ENCODE data around the gene MAGI3. TPM values are rescaled to one million over a fixed set of nuclear protein-coding genes. Genes with fewer than 3 reads are reported as not detected.
"Not testable (repeated sequence)": the region's sequence is repeated elsewhere in the genome, so short reads cannot be mapped to it uniquely, and the experiment has no call there.

The MAGI3 gene
- total RNA-seq, 2 donors from 2014 or later = 8.0 to 11.2 TPM

GRCh38 chr1:113438505-113439276 is 48.4 kb downstream of the MAGI3 start:
- H3K4me1 Mint-ChIP-seq = peaks cover 19% of the 10 kb centered on the region
- H3K4me3 Mint-ChIP-seq = no peak overlapping the region
- no peaks in the 10 kb centered on the region for H3K9me3 ChIP-seq (ENCODE audit: control insufficient read depth, low read length, poor library complexity, severe bottlenecking)
- H3K27me3 Mint-ChIP-seq = no peaks in the 10 kb centered on the region
- H3K27ac Mint-ChIP-seq = no peak overlapping the region
- DNase-seq (no peak), ATAC-seq (no peak)
- H3K36me3 Mint-ChIP-seq (ENCODE audit: low read depth) = no peaks in the 10 kb centered on the region

GRCh38 chr1:113439277-113439670 is 49.0 kb downstream of the MAGI3 start:
- no peak for DNase-seq
- no peak overlapping the region for H3K4me3 Mint-ChIP-seq

DNA sequence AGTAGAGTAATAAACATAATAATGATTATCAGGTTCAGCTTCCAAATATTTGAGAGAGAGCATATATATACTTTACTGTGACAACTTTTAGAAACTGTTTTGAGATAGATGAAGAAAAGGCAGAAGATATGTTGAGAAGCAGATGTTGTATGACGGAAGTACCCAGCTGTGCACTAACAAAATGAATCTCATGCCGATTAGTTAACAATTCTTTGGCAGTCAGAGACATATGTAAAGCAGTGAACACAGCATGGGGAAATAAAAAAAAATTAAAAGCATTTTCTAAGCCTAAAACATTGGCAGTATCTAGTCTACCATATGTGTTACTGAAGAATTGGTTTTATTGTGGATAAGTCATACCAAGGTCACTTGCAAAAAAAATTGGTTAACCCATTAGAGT is 51.8 kb downstream of the MAGI3 start:
- H3K4me3 Mint-ChIP-seq = no peak overlapping the region
- H3K4me1 Mint-ChIP-seq = peaks cover 17% of the 10 kb centered on the region
- no peak for DNase-seq
- H3K9me3 ChIP-seq (ENCODE audit: control insufficient read depth, low read length, poor library complexity, severe bottlenecking) = peaks cover 4% of the 10 kb centered on the region
- H3K36me3 Mint-ChIP-seq (ENCODE audit: low read depth) = no peaks in the 10 kb centered on the region
- H3K27ac Mint-ChIP-seq = no peak overlapping the region
- no peaks in the 10 kb centered on the region for H3K27me3 Mint-ChIP-seq
- ATAC-seq = no peak

More at GRCh38 chr1:113439277-113439670, 49.0 kb downstream of the MAGI3 start:
- peaks cover 17% of the 10 kb centered on the region for H3K4me1 Mint-ChIP-seq
- no peak overlapping the region for H3K27ac Mint-ChIP-seq
- H3K9me3 ChIP-seq (ENCODE audit: control insufficient read depth, low read length, poor library complexity, severe bottlenecking) = peaks cover under 1% of the 10 kb centered on the region
- H3K36me3 Mint-ChIP-seq (ENCODE audit: low read depth) = no peaks in the 10 kb centered on the region
- no peaks in the 10 kb centered on the region for H3K27me3 Mint-ChIP-seq
- no peak for ATAC-seq

DNA sequence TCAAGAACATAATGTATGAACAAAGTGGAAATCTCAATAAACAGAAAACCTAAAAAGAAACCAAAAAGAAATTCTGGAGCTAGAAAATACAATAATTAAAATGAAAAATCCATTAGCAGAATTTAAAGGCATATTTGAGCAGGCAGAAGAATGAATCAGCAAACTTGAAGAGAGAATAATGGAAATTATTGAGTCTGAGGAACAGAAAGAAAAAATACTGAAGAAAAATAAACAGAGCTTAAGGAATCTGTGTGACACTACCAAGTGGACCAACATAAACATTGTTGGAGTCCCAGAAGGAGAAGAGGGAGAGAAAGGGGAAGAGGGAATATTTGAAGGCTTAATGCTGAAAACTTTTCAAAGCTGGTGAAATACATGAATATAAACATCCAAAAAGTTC is 54.5 kb downstream of the MAGI3 start:
- H3K9me3 ChIP-seq (ENCODE audit: control insufficient read depth, low read length, poor library complexity, severe bottlenecking) = peaks cover 4% of the 10 kb centered on the region
- Mint-ChIP-seq H3K27me3 (no peaks in the 10 kb centered on the region), H3K4me1 (peaks cover 3% of the 10 kb centered on the region), H3K36me3 (ENCODE audit: low read depth) (no peaks in the 10 kb centered on the region), H3K4me3 (no peak overlapping the region), H3K27ac (no peak overlapping the region)
- DNase-seq (no peak), ATAC-seq (no peak)

GRCh38 chr1:113451710-113452109 is 61.4 kb downstream of the MAGI3 start:
- H3K36me3 Mint-ChIP-seq (ENCODE audit: low read depth) = peaks cover 2% of the 10 kb centered on the region
- no peak for DNase-seq
- H3K27ac Mint-ChIP-seq = no peak overlapping the region
- no peak for ATAC-seq
- H3K27me3 Mint-ChIP-seq = no peaks in the 10 kb centered on the region
- H3K4me3 Mint-ChIP-seq = no peak overlapping the region
- peaks cover 6% of the 10 kb centered on the region for H3K4me1 Mint-ChIP-seq
- no peaks in the 10 kb centered on the region for H3K9me3 ChIP-seq (ENCODE audit: control insufficient read depth, low read length, poor library complexity, severe bottlenecking)

- peaks cover 2% of the 10 kb centered on the region for H3K36me3 Mint-ChIP-seq (ENCODE audit: low read depth)
- peaks cover 10% of the 10 kb centered on the region for H3K4me1 Mint-ChIP-seq
- no peak overlapping the region for H3K4me3 Mint-ChIP-seq
- DNase-seq (no peak), ATAC-seq (no peak)
- H3K9me3 ChIP-seq (ENCODE audit: control insufficient read depth, low read length, poor library complexity, severe bottlenecking) = no peaks in the 10 kb centered on the region
- H3K27ac Mint-ChIP-seq = no peak overlapping the region
- H3K27me3 Mint-ChIP-seq = no peaks in the 10 kb centered on the region
Observed at GRCh38 chr1:113452921-113453770, 62.8 kb downstream of the MAGI3 start.

DNA sequence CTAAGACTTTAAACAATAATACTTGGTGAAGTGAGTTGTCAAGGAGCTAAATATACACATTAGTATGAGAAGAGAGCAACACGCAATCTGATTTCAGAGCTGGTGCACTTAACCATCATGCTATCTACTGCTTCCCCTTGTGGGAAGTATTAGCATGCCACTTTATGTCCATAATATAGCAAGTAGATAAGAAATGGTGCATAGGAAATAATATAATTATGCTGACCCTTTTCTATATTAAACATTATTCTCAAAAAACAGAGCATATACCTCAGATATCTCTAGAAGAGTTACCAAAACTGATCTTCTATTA is 63.4 kb downstream of the MAGI3 start:
- no peak for ATAC-seq
- no peak for DNase-seq
- H3K27me3 Mint-ChIP-seq = no peaks in the 10 kb centered on the region
- H3K36me3 Mint-ChIP-seq (ENCODE audit: low read depth) = peaks cover 2% of the 10 kb centered on the region
- H3K9me3 ChIP-seq (ENCODE audit: control insufficient read depth, low read length, poor library complexity, severe bottlenecking) = no peaks in the 10 kb centered on the region
- no peak overlapping the region for H3K4me3 Mint-ChIP-seq
- H3K27ac Mint-ChIP-seq = no peak overlapping the region
- H3K4me1 Mint-ChIP-seq = peaks cover 10% of the 10 kb centered on the region

GRCh38 chr1:113455374-113455773 is 65.1 kb downstream of the MAGI3 start:
- Mint-ChIP-seq H3K4me1 (peaks cover 6% of the 10 kb centered on the region), H3K27me3 (no peaks in the 10 kb centered on the region), H3K36me3 (ENCODE audit: low read depth) (peaks cover 2% of the 10 kb centered on the region), H3K27ac (no peak overlapping the region), H3K4me3 (no peak overlapping the region)
- DNase-seq (no peak), ATAC-seq (no peak)
- H3K9me3 ChIP-seq (ENCODE audit: control insufficient read depth, low read length, poor library complexity, severe bottlenecking) = no peaks in the 10 kb centered on the region

DNA sequence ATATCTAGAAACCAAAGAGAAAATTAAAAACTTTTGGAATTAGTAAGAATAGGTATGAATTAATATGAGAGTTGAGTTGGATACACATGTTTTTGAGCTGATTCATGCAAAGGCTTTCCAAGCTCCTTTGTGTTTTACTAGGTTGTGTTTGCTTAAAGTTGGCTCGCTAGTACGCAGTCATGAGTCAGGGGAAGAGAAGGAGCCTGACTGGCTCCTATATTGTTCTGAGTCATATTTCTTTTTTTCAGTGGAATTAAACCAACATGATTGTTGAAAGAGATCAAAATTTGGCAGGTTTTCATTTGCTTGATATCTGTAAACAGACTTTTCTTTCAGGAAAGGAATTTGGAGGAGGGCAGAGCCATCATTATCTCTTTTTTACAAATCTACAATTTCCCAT is 66.7 kb downstream of the MAGI3 start:
- H3K4me1 Mint-ChIP-seq = peaks cover 4% of the 10 kb centered on the region
- no peak overlapping the region for H3K27ac Mint-ChIP-seq
- no peaks in the 10 kb centered on the region for H3K27me3 Mint-ChIP-seq
- peaks cover 2% of the 10 kb centered on the region for H3K36me3 Mint-ChIP-seq (ENCODE audit: low read depth)
- no peaks in the 10 kb centered on the region for H3K9me3 ChIP-seq (ENCODE audit: control insufficient read depth, low read length, poor library complexity, severe bottlenecking)
- DNase-seq (no peak), ATAC-seq (no peak)
- H3K4me3 Mint-ChIP-seq = no peak overlapping the region

- Mint-ChIP-seq H3K27ac (no peak overlapping the region), H3K4me1 (peaks cover 4% of the 10 kb centered on the region), H3K4me3 (no peak overlapping the region), H3K27me3 (no peaks in the 10 kb centered on the region), H3K36me3 (ENCODE audit: low read depth) (peaks cover 2% of the 10 kb centered on the region)
- no peak for ATAC-seq
- H3K9me3 ChIP-seq (ENCODE audit: control insufficient read depth, low read length, poor library complexity, severe bottlenecking) = peaks cover 4% of the 10 kb centered on the region
- DNase-seq = no peak
Observed at GRCh38 chr1:113459279-113459678, 69.0 kb downstream of the MAGI3 start.

- Mint-ChIP-seq H3K4me3 (no peak overlapping the region), H3K4me1 (no peaks in the 10 kb centered on the region), H3K27ac (no peak overlapping the region), H3K36me3 (ENCODE audit: low read depth) (no peaks in the 10 kb centered on the region), H3K27me3 (no peaks in the 10 kb centered on the region)
- DNase-seq (no peak), ATAC-seq (no peak)
- peaks cover 12% of the 10 kb centered on the region for H3K9me3 ChIP-seq (ENCODE audit: control insufficient read depth, low read length, poor library complexity, severe bottlenecking)
Observed at GRCh38 chr1:113467991-113468390, 77.7 kb downstream of the MAGI3 start.

DNA sequence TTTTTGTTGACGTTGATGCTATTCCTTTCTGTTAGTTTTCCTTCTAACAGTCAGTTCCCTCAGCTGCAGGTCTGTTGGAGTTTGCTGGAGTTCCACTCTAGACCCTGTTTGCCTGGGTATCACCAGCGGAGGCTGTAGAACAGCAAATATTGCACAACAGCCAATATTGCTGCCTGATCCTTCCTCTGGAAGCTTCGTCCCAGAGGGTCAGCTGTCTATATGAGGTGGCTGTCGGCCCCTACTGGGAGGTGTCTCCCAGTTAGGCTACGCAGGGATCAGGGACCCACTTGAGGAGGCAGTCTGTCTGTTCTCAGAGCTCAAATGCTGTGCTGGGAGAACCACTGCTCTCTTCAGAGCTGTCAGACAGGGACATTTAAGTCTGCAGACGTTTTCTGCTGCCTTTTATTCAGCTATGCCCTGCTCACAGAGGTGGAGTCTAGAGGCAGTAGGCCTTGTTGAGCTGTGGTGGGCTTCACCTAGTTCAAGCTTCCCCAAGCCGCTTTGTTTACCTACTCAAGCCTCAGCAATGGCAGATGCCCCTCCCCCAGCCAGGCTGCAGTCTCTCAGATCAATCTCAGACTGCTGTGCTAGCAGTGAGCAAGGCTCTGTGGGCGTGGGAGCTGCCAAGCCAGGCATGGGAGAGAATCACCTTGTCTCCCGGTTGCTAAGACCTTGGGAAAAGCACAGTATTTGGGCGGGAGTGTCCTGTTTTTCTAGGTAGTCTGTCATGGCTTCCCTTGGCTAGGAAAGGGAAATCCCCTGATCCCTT is 88.3 kb downstream of the MAGI3 start:
- H3K27me3 Mint-ChIP-seq; ATAC-seq; H3K36me3 Mint-ChIP-seq (ENCODE audit: low read depth); H3K27ac Mint-ChIP-seq; H3K9me3 ChIP-seq (ENCODE audit: control insufficient read depth, low read length, poor library complexity, severe bottlenecking); H3K4me1 Mint-ChIP-seq; DNase-seq; H3K4me3 Mint-ChIP-seq: not testable (repeated sequence)
